GM20000 (cell line): ENCODE data around the gene NOS1AP.

Source experiments
- DNase-seq: peaks from one replicate; pipeline ENCODE4 v3.0.0; 2012; ENCODE audit warnings: low spot score
- TF ChIP-seq, protein P1 (sequence below): IDR thresholded peaks from 2 replicates; pipeline ENCODE4 v1.5.1; 2012; ENCODE audit warnings: mild to moderate bottlenecking, control low read depth; ENCODE audit errors: extremely low read depth, missing control alignments

The NOS1AP gene

DNA sequence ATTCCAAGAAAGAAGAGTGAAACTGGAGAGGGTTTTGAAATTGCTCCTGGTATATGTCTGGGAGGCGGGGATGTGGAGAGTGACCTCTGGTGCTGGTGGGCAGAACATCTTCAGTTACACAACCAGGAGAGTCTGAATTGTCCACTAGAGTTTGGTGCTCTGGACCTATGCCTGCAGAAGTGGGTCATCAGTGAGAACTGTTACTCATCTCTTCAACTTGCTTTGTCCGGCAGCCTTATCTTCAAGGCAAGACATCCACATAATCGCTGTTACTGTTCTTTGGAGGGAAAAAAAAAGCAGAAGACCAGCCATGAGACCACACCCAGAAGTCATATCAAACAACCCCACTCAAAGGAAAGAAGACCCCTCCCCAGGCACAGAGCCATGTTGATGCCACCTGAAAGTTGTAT is 327.6 kb downstream of the NOS1AP start:
- DNase-seq, result no peak
- TF ChIP-seq, protein P1, sequence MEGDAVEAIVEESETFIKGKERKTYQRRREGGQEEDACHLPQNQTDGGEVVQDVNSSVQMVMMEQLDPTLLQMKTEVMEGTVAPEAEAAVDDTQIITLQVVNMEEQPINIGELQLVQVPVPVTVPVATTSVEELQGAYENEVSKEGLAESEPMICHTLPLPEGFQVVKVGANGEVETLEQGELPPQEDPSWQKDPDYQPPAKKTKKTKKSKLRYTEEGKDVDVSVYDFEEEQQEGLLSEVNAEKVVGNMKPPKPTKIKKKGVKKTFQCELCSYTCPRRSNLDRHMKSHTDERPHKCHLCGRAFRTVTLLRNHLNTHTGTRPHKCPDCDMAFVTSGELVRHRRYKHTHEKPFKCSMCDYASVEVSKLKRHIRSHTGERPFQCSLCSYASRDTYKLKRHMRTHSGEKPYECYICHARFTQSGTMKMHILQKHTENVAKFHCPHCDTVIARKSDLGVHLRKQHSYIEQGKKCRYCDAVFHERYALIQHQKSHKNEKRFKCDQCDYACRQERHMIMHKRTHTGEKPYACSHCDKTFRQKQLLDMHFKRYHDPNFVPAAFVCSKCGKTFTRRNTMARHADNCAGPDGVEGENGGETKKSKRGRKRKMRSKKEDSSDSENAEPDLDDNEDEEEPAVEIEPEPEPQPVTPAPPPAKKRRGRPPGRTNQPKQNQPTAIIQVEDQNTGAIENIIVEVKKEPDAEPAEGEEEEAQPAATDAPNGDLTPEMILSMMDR, result no peak

DNA sequence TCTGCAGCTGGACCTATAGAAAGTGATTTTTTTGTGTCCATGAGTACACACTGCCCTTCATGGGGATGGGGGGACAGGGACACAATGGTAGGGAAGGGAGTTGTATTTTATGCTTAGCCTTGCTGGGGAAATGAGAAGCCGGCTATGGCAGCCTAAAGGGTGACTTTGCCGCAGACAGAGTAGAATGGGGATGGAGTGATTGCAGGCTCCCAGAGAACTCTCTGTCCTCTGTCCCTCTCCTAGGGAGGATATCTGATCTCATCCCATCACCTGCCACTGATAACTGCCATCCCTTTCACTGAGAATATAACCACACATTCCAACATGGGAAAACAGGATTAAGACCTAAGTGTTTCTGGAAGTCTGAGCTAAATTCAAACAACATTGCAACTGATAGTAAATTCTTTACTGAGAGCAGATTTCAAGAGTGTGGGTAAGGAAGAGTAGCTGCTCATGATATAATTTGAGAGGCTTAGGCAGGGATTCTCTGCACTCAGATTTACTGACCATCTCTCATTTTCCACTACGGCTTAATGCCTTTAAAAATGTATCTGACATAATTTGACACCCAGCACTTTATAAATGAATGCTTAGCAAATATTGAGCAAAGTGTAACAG is 328.6 kb downstream of the NOS1AP start:
- DNase-seq, result no peak
- TF ChIP-seq, protein P1, result no peak

DNA sequence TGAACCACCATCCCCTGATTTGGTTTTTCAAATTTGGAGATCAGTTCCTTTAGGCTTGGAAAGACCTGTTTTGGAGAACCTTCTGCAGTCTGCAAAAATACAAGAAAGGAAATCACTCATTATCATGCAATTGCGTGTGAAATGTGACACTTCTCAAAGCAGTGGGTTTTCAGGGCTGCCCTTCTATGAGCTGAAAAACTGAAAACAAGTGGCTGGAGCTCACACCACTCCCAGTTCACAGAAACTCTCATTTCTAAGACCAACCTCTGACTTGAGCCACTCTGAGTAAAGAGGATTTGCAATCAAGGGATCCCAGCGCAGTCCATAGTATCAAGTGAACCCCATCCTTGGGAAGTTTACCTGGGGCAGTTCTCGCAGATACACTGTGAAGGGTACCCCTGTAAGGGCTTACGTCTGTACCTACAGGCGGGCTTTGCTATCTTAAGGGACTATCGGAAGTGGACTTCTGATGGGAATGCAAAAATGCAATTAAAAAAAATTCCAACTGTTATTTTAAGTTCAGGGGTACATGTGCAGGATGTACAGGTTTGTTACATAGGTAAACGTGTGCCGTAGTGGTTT is 329.6 kb downstream of the NOS1AP start:
- no peak for DNase-seq

DNA sequence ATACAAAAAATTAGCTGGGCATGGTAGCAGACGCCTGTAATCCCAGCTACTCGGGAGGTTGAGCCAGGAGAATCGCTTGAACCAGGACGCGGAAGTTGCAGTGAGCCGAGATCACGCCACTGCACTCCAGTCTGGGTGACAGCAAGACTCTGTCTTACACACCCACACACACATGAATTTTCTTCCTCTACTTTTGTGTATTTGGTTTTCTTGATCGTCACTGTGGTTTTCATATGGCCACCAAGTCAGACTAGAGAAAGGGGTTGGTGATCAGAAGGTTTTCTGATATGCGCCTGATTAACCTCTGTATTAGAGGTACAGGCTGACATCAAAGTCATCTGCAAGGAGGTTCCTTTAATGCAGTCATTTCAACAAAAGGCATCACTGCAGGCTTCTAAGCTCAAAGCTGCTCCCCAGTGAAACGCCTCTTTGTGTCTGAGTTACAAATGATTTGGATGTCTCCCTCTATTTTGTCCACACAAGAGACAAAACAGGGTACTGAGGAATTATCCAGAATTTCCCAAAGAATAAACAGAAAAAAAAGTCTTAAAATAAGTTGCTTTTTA is 331.4 kb downstream of the NOS1AP start:
- DNase-seq, result no peak
- TF ChIP-seq, protein P1, result no peak

More for the DNA sequence above, 329.6 kb downstream of the NOS1AP start:
- TF ChIP-seq, protein P1, result no peak

DNA sequence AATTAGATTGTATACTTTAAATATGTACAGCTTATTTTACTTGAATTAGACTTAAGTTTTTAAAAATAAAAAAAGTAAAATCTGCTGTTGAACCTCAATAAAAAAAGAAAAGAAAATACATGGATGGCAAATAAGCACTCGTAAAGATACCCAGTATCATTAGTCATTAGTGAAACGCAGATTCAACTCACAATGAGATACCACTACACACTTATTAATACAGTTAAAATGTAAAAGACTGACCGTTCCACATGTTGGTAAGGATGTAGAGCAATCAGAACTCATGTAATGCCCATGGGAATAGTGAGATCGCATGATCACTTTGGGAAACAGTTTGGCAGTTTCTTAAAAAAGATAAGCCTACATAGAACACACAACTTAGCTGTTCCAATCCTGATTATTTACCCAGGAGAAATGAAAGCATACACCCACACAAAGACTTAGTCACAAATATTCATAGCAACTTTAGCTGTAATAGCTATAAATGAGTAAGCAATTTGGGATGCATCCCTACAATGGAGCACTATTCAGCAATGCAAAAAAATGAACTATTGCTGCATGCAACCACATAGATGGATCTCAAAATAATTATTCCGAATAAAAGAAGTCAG is 335.2 kb downstream of the NOS1AP start:
- TF ChIP-seq, protein P1, result no peak
- no peak for DNase-seq

DNA sequence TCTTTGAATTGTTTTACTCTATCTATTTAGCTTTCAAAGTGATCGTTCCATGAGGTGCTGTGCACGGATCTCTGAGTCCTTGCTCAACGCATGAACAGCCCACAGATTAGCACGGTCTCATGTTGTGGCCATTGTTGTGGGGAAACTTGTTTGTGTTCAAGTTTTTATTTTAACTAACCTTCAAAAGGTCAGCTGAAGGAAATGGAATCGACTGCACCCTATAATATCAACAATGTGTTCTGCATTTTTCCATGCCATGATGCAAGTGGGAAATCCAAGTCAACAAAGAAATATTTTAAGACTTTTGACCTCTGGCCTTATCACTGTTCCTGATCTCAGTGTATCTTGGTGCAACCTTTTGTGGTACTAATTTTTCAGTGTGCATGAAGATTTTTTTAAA is 336.3 kb downstream of the NOS1AP start:
- DNase-seq, result no peak
- TF ChIP-seq, protein P1, result no peak

DNA sequence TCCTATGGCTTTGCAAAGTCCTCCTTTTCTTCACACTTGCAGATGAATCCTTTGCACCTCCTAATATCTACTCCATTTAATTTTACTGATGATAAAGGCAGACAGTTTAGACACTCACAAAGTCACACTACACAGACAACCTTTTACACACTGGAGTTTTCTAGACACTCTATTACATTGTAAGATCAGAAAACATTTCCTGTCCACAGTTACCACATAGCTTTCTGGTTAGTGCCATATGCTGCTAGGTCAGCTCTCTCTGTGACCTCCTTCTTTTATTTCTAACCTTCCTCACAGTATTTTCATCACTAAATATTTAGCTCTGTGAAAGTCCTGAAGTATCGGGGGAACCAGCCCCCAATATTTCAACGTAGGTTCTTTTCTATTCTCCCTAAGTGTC is 337.3 kb downstream of the NOS1AP start:
- DNase-seq, result no peak

More for the DNA sequence above, 337.3 kb downstream of the NOS1AP start:
- TF ChIP-seq, protein P1, result no peak
